Glomerular visceral epithelial cell (primary cell): ENCODE results near the gene PLXDC2.
"Not testable (repeated sequence)": the region's sequence is repeated elsewhere in the genome, so short reads cannot be mapped to it uniquely, and the experiment has no call there.

ENCODE experiments used
- DNase-seq: peaks from one replicate; pipeline ENCODE4 v3.0.0-alpha.2; 2016; ENCODE audit errors: extremely low spot score

Gene PLXDC2

GRCh38 chr10:19816411-19817230 is at the start of gene PLXDC2:
Gene PLXDC2 (plus strand): TSS chr10:19816432.
- peak; percentile 46 for DNase-seq

GRCh38 chr10:19767876-19768275 is 48.4 kb upstream of the PLXDC2 start:
- no peak for DNase-seq

- not testable (repeated sequence) for DNase-seq
These were observed 46.4 kb upstream of the PLXDC2 start for GRCh38 chr10:19769826-19770225.

GRCh38 chr10:19772972-19773371 is 43.3 kb upstream of the PLXDC2 start:
- DNase-seq = no peak

GRCh38 chr10:19775296-19775695 is 40.9 kb upstream of the PLXDC2 start:
- DNase-seq = no peak

GRCh38 chr10:19777806-19778205 is 38.4 kb upstream of the PLXDC2 start:
- no peak for DNase-seq

- no peak for DNase-seq
These were observed 37.2 kb upstream of the PLXDC2 start for GRCh38 chr10:19778996-19779395.

- no peak for DNase-seq
These were observed 33.7 kb upstream of the PLXDC2 start for GRCh38 chr10:19782430-19783089.

- DNase-seq = no peak
These were observed 32.5 kb upstream of the PLXDC2 start for GRCh38 chr10:19783721-19784120.

GRCh38 chr10:19785366-19785765 is 30.9 kb upstream of the PLXDC2 start:
- DNase-seq = no peak

GRCh38 chr10:19788075-19788686 is 28.1 kb upstream of the PLXDC2 start:
- DNase-seq = peak; percentile 47

- DNase-seq = no peak
These were observed 27.3 kb upstream of the PLXDC2 start for GRCh38 chr10:19788902-19789301.

- no peak for DNase-seq
These were observed 26.6 kb upstream of the PLXDC2 start for GRCh38 chr10:19789607-19790006.

GRCh38 chr10:19791032-19791431 is 25.2 kb upstream of the PLXDC2 start:
- no peak for DNase-seq

- DNase-seq = no peak
These were observed 20.5 kb upstream of the PLXDC2 start for GRCh38 chr10:19795684-19796083.

GRCh38 chr10:19800161-19800560 is 16.1 kb upstream of the PLXDC2 start:
- no peak for DNase-seq

GRCh38 chr10:19801369-19801768 is 14.9 kb upstream of the PLXDC2 start:
- DNase-seq = no peak

- DNase-seq = no peak
These were observed 12.6 kb upstream of the PLXDC2 start for GRCh38 chr10:19803676-19804075.

- DNase-seq = no peak
These were observed 6.8 kb upstream of the PLXDC2 start for GRCh38 chr10:19809481-19809880.

- DNase-seq = peak; percentile 7
These were observed 4.7 kb upstream of the PLXDC2 start for GRCh38 chr10:19811540-19811939.

GRCh38 chr10:19812976-19813375 is 3.3 kb upstream of the PLXDC2 start:
- DNase-seq = no peak

- DNase-seq = peak; percentile 1
These were observed 1.0 kb upstream of the PLXDC2 start for GRCh38 chr10:19815036-19815730.
